ENCODE measurements around the gene SAXO1. TPM values are rescaled to one million over a fixed set of nuclear protein-coding genes. Genes with fewer than 3 reads are reported as not detected.
A peak's percentile ranks its signal among the peaks of the same experiment; 100 is the strongest.

The SAXO1 gene
- total and polyA plus RNA-seq, 2 experiments from 2014 or later = 0.02 TPM; not detected in 1

DNA sequence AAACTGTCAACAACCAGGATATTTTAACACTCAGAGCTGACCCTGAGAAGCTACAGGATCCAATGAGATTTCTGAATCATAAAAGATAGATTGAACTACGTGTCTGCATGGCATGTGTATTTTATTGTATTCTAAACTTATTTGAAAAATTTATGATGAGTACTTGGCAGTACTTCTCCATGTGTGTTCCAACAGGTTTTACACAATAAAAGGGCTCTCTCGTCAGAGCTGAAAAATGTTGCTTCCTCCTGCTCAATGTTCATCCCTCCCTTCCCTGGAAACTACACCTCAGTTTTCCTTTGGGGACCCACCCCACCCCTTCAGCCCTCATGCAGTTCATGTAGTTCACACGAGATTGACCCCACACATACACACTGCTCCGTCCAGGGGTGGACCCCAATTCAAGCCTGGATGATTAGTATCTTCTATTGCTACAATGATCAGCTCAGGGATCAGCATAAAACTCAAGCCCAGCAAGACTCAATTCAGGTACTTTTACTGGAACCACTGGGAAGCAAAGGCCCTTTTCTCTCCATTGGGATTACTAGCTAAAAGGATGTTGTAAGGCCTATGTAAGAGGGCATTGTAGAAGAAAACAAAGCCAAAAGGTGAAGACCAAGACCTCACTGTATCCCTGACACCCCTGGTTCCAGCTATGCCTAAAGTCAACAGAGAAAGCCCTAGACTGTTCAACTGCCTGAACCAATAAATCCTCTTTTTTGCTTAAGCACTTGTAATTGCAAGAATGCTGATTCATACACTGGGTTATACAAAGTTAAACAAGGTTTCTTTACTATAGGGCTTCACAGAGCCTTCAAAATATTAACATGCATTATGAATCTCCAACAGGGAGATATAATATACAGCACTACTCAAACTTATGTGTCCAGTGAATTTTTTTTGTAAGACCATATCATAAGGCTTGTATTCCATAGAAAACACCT lies 112.6 kb downstream of the SAXO1 start:
- H3K36me3 Mint-ChIP-seq (ENCODE audit: low read depth) = no peaks in the 10 kb centered on the region
- no peak overlapping the region for H3K4me2 ChIP-seq
- TF ChIP-seq JUNB (IDR thresholded peaks at IDR 0.05; ENCODE audit: unreplicated experiment) (no peak), NANOG (IDR thresholded peaks at IDR 0.05; ENCODE audit: borderline replicate concordance) (no peak), EZH2 (IDR thresholded peaks at IDR 0.05; ENCODE audit: low read depth, unreplicated experiment) (no peak), STAT1 (IDR thresholded peaks at IDR 0.05; ENCODE audit: unreplicated experiment) (no peak), POLR2AphosphoS5 (IDR thresholded peaks at IDR 0.05; ENCODE audit: low read depth) (no peak), ZNF331 (CRISPR knock-in tag; IDR thresholded peaks at IDR 0.05; ENCODE audit: low read depth) (no peak), EZH2phosphoT487 (IDR thresholded peaks at IDR 0.05; ENCODE audit: unreplicated experiment) (no peak), CREB1 (CRISPR knock-in tag; IDR thresholded peaks at IDR 0.05; ENCODE audit: low read depth) (no peak)
- TF ChIP-seq, protein P1, sequence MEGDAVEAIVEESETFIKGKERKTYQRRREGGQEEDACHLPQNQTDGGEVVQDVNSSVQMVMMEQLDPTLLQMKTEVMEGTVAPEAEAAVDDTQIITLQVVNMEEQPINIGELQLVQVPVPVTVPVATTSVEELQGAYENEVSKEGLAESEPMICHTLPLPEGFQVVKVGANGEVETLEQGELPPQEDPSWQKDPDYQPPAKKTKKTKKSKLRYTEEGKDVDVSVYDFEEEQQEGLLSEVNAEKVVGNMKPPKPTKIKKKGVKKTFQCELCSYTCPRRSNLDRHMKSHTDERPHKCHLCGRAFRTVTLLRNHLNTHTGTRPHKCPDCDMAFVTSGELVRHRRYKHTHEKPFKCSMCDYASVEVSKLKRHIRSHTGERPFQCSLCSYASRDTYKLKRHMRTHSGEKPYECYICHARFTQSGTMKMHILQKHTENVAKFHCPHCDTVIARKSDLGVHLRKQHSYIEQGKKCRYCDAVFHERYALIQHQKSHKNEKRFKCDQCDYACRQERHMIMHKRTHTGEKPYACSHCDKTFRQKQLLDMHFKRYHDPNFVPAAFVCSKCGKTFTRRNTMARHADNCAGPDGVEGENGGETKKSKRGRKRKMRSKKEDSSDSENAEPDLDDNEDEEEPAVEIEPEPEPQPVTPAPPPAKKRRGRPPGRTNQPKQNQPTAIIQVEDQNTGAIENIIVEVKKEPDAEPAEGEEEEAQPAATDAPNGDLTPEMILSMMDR (conservative IDR thresholded peaks at IDR 0.05; ENCODE audit: low read depth in 2 of 2) = no peak
- H3K27me3 ChIP-seq (ENCODE audit: insufficient read depth) = no peaks in the 10 kb centered on the region
- no peaks in the 10 kb centered on the region for H4K20me1 ChIP-seq (replicated peaks; ENCODE audit: insufficient read depth)
- H3K36me3 ChIP-seq (ENCODE audit: insufficient read depth) = no peaks in the 10 kb centered on the region
- H3K4me3 ChIP-seq = no peak overlapping the region
- H3K4me1 ChIP-seq (ENCODE audit: insufficient read depth) = no peaks in the 10 kb centered on the region
- ATAC-seq (no peak), DNase-seq (ENCODE audit: low spot score) (no peak)
- H3K4me1 Mint-ChIP-seq = 0 out of 3 replicates have a peak, but pooled peaks cover 3% of the 10 kb centered on the region
- H3K9me2 ChIP-seq (ENCODE audit: insufficient read depth) = peaks cover 6% of the 10 kb centered on the region
- no peak overlapping the region for H3K27ac ChIP-seq (ENCODE audit: low read depth)
- no peak overlapping the region for H3K4me3 Mint-ChIP-seq
- no peak overlapping the region for H2AFZ ChIP-seq
- H3K27ac Mint-ChIP-seq = peak overlapping the region; percentile 6; the same call in 1 of the 2 replicates
- H3K79me2 ChIP-seq (replicated peaks; ENCODE audit: insufficient read depth) = no peaks in the 10 kb centered on the region
- H3K27me3 Mint-ChIP-seq (ENCODE audit: insufficient read depth, low read depth, poor library complexity) = peaks cover 6% of the 10 kb centered on the region
- H3K9me3 Mint-ChIP-seq = no peaks in the 10 kb centered on the region; the same call in 2 of the 3 replicates
- no peaks in the 10 kb centered on the region for H3F3A ChIP-seq (replicated peaks; ENCODE audit: low read depth)

DNA sequence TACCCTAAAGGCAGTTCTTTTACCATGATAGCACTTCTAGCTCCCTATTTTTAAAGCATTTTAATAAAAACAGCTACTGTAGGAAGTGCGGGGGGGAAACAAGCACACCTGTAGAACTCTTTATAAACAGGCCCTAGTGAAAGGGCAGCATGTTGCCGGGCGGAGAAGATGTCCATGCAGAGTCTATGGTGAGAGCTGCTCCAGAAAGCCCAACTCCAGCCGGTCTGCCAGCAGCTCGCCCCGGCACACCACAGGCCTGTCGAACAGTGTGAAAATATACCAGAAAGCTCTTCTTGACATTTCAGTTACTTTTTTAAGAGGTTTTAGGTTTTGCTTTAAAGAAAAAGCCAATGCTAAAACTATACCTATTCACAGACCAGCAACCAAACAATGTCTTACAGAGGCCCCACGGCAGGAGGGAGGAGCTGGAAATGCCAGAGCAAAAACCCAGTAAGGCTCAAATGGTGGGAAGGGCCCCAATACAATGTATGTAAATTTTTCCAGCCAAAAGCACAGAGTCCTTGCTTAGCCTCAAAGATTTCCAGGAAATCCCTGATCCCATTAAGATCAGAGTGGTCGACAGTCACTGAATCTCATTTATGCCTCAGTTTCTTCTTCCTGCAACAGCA lies 121.2 kb downstream of the SAXO1 start:
- Mint-ChIP-seq H3K4me1 (peaks cover 28% of the 10 kb centered on the region), H3K27me3 (ENCODE audit: insufficient read depth, low read depth, poor library complexity) (peaks cover 7% of the 10 kb centered on the region), H3K9me3 (no peaks in the 10 kb centered on the region), H3K36me3 (ENCODE audit: low read depth) (no peaks in the 10 kb centered on the region), H3K4me3 (no peak overlapping the region), H3K27ac (no peak overlapping the region)
- Histone ChIP-seq H3K27ac (ENCODE audit: low read depth) (no peak overlapping the region), H4K20me1 (replicated peaks; ENCODE audit: insufficient read depth) (no peaks in the 10 kb centered on the region), H3K4me3 (no peak overlapping the region), H3K79me2 (replicated peaks; ENCODE audit: insufficient read depth) (no peaks in the 10 kb centered on the region), H3K4me1 (ENCODE audit: insufficient read depth) (peaks cover 17% of the 10 kb centered on the region), H3K4me2 (no peak overlapping the region), H3F3A (replicated peaks; ENCODE audit: low read depth) (no peaks in the 10 kb centered on the region), H2AFZ (0 out of 2 replicates have a peak overlapping the region, but pooled peaks have one; percentile 1), H3K27me3 (ENCODE audit: insufficient read depth) (no peaks in the 10 kb centered on the region), H3K36me3 (ENCODE audit: insufficient read depth) (no peaks in the 10 kb centered on the region), H3K9me2 (ENCODE audit: insufficient read depth) (peaks cover 20% of the 10 kb centered on the region)
- peak; percentile 75 for ATAC-seq
- TF ChIP-seq, protein P2, sequence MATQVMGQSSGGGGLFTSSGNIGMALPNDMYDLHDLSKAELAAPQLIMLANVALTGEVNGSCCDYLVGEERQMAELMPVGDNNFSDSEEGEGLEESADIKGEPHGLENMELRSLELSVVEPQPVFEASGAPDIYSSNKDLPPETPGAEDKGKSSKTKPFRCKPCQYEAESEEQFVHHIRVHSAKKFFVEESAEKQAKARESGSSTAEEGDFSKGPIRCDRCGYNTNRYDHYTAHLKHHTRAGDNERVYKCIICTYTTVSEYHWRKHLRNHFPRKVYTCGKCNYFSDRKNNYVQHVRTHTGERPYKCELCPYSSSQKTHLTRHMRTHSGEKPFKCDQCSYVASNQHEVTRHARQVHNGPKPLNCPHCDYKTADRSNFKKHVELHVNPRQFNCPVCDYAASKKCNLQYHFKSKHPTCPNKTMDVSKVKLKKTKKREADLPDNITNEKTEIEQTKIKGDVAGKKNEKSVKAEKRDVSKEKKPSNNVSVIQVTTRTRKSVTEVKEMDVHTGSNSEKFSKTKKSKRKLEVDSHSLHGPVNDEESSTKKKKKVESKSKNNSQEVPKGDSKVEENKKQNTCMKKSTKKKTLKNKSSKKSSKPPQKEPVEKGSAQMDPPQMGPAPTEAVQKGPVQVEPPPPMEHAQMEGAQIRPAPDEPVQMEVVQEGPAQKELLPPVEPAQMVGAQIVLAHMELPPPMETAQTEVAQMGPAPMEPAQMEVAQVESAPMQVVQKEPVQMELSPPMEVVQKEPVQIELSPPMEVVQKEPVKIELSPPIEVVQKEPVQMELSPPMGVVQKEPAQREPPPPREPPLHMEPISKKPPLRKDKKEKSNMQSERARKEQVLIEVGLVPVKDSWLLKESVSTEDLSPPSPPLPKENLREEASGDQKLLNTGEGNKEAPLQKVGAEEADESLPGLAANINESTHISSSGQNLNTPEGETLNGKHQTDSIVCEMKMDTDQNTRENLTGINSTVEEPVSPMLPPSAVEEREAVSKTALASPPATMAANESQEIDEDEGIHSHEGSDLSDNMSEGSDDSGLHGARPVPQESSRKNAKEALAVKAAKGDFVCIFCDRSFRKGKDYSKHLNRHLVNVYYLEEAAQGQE (IDR thresholded peaks at IDR 0.05; ENCODE audit: unreplicated experiment) = no peak
- no peak for TF ChIP-seq JUNB (IDR thresholded peaks at IDR 0.05; ENCODE audit: unreplicated experiment)
- TF ChIP-seq EZH2 (IDR thresholded peaks at IDR 0.05; ENCODE audit: low read depth, unreplicated experiment) = no peak
- DNase-seq (ENCODE audit: low spot score) = peak; percentile 50

Measured in GM23338 (cell line).